Activated CD8-positive, alpha-beta memory T cell treated with anti-CD3 and anti-CD28 coated beads, Interleukin-2, amount 50 U/mL, for 1 hour (primary cell): ENCODE results near the gene ST6GALNAC4.
A peak's percentile ranks its signal among the peaks of the same experiment; 100 is the strongest.
"Not testable (repeated sequence)": the region's sequence is repeated elsewhere in the genome, so short reads cannot be mapped to it uniquely, and the experiment has no call there.

ENCODE experiments used
- DNase-seq: peaks from one replicate; pipeline ENCODE4 v3.0.0-alpha.2; 2020; ENCODE audit errors: extremely low read depth

ST6GALNAC4 gene

DNA sequence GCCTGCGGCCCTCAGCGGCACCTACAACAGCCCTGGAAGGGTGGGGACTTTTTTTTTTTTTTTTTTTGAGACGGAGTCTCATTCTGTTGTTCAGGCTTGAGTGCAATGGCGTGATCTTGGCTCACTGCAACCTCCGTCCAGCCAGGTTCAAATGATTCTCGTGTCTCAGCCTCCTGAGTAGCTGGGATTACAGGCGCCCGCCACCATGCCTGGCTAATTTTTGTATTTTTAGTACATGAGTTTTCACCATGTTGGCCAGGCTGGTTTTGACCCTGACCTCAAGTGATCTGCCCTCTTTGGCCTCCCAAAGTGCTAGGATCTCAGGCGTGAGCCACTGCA lies 46.7 kb downstream of the ST6GALNAC4 start:
- not testable (repeated sequence) for DNase-seq

DNA sequence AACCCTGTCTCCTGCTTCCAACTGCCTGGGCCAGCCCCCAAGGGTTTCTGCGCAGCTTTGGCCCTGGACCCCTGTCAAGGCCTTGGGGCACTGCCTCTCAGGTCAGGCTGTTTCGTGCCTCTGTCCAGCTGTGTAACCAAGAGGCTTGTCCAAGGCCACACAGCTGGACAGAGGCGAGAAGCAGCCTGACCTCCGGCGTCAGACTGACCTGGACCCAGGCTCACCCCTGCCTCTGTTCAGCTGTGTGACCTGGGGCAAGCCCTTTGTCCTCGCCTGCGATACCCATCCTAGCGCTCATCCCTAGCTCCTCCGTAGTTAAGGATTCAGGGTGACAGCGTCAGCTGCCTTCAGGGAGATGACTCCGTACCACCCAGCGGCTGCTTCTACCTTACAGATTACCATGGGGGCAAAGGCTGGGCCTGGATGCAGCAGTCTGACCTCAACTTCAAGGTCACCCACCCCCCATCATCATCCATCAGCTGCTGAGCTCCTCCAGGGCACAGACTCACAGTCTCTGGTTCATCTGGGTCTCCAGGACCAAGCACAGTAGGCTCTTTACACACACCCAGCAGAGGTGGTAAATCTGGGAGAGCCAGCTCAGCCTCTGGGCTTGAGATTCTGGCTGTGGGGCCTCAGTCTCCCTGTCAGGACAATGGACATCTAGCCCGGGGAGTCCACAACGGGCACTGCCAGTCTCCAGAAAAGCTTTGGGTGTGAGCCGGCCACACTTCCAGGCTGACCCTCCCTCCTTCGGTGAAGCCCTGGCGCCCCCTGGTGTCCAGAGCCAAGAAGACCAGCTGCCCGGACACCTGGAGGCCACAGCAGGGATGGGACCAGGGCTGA lies 47.3 kb downstream of the ST6GALNAC4 start:
- DNase-seq, result peak; percentile 36

DNA sequence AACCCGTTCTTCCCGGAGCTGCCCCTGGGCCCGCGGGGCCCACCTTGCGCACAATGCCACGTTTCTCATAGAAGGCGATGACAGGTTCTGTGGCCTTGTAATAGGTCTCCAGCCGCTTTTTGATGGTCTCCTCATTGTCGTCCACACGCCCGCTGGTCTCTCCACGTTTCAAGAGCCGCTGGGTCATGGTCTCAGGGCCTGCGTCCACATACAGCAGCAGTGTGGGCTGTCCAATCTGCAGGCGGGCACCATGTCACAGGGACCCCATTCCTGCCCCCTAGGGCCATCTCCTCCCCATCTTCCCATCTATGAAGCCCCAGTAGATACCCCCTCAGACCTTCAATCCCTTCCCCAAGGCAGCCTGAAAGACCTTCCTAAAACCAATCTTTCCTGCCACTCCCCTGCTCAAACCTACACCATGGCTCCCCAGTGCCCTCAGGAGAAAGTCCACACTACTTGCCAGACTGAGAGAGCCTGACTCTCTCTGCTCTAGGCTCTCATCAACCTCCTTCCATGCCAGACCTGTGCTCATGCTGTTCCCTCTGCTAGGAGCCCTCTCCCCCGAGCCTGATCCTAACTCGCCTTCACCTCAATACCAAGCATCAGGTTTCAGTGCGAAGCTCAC lies 48.5 kb downstream of the ST6GALNAC4 start:
- no peak for DNase-seq

DNA sequence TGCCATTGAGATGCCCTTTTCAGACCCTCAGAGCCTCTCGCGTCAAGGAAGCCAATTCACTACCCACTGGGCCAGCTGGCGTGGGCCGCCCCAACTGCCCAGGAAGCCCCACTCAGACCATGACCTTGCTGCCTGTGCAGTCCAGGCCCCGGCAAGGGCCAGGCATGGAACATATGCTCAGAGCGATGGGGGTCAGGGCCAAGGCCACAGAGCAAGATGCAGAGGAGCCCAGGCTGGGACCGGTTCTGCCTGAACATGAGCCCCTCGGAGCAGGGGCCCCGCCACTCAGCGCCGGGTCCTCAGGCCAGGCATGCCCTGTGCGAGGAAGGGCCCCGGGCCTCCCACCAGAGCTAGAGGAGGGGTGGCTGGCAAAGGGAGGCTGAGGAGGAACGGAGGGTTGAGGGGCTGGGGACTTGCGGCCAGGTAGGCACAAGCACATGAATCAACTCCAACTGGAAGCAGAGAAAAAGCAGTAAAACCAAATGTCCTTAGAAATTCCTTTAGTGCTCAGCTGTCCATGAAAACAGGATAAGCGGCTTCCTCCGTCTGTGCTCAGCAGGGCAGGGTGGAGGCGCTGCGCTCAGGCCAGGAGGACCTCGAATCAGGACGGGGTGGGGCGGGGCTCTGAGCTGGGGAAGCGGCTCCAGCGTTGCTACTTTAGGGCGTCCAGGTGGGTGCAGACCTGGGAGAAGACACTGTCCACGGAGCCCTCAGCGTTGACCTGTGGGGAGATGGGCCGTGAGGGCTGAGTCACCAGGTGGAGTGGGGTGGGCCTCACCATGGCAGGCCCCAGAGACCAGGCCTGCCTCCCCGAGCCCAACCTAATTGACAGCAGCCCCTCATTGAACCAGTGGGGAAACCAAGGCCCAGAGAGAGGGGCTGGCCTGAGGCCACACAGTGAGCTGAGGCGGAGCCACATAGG lies 49.2 kb downstream of the ST6GALNAC4 start:
- no peak for DNase-seq

DNA sequence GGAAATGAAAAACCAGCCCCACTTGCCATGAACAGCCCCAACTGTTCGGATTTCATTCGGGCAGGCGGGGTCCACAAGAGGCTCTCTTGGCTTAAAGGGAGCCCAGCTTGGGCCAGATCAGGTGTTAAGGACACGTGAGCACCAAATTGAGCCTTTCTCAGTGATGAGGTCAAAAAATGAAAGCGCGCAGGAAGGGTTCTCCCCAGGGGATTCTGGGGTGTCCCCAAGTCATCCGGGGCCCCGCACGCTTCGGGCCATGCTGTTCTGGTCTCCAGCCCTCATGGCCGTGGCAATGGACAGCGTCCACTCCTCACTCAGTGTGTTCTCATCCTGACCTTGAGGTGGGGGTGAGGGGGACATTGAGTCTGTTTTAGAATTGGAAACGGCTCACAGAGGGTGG lies 50.3 kb downstream of the ST6GALNAC4 start:
- DNase-seq, result no peak

DNA sequence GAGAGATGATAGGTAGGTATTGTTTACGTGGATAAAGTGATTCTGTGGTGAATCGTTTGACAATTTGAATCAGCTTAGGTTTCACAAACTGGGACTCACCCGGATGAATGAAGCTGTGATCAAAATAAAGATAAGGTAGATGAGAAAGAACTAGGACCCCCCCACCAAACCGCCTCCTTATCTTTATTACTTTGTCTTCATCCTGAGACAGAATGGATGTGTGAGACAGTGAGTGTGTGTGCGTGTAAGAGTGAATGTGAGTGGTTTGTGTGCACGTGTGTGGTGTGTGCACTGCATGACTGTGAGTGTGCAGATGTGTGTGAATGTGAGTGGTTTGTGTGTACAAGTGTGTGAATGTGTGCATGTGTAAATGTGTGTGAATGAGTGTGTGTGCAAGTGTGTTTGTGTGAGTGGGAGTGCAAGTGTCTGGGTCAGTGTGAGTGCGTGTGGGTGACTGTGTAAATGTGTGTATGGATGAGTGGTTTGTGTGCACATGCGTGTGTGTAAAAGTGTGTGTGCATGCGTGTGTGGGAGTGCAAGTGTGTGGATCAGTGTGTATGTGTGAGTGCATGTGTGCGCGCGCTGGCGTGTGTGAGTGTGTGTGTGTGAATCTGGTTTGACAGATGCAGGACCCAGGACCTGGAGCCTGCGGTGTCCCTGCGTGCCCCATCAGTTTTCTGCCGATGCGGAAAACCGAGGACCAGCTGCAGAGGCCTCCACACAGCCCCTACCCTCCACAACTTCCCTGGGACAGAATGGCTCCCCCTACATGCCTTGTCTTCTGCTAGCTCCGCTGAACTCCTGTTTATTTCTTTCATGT lies 51.0 kb downstream of the ST6GALNAC4 start:
- no peak for DNase-seq

DNA sequence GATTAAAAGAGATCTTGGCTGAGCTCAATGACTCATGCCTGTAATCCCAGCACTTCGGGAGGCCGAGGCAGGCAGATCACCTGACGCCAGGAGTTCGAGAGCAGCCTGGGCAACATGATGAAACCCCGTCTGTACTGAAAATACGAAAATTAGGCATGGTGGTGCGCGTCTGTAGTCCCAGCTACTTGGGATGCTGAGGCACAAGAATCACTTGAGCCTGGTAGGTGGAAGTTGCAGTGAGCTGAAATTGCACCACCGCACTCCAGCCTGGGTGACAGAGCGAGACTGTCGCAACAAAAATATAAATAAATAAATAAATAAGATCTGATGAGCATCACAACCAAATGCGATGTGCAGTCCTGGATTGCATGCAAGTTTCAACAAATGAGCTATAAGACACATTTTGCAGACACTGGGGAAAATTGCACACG lies 53.6 kb downstream of the ST6GALNAC4 start:
- DNase-seq, result no peak

DNA sequence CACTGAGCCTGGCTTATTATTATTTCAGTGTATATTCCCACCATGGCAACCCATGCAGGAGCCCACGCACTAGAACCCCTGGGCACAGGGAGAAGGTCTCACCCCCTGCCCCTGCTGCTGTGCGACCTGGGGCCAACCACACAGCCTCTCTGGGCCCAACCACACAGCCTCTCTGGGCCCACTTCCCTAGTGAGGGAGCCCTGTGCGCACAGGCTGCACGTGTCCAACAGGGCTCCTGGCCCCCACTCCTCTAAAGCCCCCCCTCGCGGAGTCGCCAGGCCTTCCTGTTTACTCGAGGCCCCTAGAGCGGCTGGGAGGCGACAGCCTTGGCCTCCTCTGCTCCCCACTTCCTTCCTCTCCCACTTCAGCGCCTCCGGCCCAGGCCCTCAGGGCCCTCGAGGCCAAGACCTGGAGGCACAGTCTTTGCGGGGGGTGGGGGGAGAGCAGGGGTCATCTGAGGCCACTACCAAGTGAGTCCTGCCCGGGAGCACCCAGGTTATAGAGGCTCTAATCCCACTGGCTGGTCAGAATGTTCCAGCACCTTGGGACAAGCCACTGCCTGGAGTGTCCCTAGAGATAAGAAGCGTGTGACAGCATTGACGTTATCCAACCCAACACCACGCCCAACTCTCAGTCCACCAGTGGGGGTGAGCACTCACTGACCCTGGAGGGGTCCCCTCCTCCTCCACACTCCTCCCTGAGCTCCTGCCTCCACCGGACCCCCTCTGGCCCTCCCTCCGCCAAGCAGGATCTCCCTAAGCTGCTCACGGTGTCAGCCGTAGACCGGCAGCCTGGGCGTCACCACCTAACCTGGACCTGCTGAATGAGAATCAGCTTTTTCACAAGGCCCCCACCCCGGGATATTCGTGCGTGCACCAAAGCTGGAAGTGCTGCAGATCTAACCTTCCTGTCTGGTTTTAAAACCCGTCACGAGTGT lies 54.5 kb downstream of the ST6GALNAC4 start:
- no peak for DNase-seq

DNA sequence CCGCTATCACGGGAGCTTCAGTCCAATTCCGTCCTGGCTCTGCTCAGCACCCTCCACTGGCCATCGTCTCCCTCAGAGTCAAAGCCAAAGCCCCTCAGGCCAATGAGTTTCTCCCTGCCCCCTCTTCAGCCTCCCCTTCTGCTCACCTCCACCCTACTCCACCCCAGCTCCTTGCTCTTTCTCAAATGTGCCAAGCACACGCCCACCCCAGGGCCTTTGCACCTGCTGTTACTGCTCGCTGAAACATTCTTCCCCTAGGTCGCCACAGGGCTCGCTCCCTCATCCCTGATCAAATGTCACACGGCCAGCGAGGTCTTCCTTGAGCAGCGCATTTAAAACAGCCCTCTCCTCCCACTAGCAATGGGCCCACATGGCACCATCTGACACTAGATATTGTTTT lies 56.1 kb downstream of the ST6GALNAC4 start:
- no peak for DNase-seq

DNA sequence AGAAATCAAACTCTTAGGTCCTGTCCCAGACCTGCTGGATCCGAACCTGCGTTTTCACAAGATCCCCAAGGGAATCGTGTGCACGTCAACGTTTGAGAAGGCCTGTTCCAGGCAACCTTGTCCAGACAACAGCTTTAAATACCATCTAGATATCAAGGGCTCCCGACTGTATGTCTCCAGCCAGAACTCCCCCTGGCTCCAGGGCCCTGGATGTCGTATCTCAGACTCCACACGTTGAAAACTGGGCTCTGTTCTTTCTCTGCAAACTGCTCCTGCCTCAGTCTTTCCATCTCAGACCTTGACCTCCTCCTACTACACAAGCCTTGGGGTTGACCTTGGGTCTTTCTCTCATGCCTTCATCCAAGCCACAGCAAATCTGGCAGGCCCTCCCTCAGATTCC lies 56.6 kb downstream of the ST6GALNAC4 start:
- DNase-seq, result no peak

DNA sequence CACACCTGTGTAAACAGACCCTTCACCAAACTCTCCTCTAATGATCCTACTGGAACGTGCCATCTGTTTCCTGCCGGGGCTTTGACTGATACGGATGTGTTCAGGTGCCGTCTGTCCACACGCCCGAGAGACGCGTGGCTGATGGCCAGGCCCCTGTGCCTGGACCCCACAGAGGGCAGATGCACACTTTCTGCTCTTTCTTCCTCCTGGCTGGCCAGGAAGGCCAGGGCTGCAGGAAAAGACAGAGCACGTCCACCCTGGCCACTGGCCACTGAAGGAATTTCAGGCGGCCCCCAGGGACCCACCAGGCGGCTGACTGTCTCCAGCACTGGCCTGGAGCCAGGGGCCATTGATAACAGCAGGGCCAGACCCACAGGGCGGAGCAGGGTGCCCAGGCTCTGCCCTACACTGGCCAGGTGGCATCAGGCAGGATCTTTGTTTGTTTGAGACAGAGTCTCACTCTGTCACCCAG lies 58.8 kb downstream of the ST6GALNAC4 start:
- no peak for DNase-seq
